ENCODE data around the gene KCNIP4.
"Not testable (repeated sequence)": the region's sequence is repeated elsewhere in the genome, so short reads cannot be mapped to it uniquely, and the experiment has no call there.

Gene KCNIP4

DNA sequence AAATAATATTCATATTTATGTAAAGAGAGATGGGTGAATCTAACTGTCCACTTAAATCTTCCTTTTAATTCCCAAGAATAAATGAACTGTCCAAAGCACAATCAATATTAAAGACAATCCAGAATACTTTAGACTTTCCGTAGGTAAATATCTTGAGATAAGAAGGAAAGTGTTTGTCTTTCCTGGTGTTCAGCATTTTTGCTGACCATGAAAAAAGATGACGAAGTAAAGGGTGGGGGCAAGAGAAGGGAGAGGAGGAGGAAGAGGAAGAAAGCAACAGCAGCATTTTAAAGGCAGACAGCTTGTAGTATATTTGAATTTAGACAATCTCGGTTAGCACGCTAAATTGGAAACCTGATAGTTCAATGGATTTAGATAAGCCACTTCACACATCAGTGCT, 498.2 kb downstream of the KCNIP4 start:
- DNase-seq = no peak

DNA sequence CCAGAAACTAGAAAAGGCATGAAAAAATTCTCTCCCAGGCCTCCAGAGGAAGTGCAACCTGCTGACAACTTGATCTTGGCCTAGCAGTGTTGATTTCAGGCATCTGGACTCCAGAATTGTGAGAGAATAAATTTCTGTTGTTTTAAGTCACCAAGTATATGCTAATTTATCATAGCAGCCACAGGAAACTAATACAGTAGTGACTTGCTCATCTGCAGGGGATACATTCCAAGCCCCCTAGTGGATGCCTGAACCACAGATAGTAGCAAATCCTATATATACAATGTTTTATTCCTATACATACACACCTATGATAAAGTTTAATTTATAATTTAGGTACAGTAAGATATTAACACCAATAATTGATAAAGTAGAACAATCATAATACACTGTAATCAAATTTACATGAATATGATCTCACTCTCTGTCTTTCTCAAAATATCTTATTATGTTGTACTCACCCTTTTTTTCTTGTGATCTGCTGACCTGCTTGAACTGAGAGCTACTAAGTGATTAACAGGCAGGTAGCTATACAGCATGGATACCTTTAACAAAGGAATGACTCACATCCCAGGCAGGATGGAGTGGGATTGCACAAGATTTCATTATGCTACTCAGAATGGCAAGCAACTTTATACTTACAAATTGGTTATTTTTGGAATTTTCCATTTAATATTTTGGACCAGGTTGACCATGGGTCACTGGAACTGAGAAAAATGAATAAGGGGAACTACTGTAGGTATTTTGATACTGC, 501.1 kb downstream of the KCNIP4 start:
- peak; percentile 42 for DNase-seq

DNA sequence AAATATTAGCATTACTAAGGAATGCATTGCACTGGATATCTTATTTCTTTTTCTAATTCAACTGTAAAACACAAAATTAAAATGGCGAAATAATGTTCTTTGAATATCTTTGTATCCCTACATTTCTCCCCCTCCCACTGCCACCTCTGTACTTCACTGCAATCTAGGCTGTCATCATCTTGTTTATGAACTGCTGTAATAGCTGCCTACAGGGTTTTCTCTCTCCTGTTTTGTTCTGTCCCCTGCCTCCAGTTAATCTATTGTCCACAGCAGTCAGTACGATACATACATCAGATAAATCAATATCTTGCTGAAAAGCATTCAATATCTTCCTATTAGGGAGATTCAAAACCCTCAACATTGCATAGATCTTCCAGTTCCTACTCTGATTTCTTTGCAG, 528.4 kb downstream of the KCNIP4 start:
- DNase-seq = no peak

DNA sequence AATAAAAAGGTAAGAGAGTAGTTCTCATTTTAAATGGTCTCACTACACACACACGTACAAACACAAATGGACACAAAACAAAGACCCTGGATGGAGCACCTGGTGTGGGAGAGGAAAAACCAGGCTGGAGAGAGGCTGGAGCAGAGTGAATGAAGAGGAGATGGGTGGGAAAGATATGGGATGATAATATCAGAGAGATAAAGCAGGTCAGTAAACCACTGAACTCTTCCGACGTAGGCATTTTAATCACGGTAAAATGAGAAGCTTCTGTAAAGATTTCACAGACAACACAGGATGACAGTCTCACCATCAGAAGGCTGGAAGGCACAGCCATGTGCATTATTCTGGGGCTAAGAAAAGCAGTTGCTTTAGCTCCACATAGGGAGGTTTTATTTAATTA, 532.8 kb downstream of the KCNIP4 start:
- no peak for DNase-seq

DNA sequence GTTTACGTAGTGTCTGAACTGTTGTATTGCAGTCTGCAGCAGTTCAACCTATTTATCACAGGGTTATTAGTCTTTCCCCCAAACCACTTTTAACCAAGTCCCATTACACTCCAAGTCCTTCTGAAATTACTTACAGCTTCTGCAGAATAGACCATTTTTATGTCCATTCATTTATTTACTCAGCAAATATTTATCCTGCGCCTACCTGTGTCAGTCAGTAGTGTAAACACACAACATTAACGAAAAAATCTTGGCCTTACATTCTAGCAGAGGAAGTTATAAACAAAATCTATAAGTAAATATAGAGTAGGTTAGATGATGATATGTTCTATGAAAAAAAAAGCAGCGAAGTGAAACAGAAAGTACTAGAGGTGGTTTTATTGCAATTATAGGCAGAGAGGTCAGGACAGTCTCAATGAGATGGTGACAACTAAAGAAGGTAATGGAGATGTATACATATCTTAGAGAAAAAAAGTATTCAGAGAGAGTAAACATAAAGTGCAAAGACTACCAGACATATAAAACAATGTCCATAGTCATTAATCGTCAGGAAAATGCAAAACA, 534.7 kb downstream of the KCNIP4 start:
- no peak for DNase-seq

DNA sequence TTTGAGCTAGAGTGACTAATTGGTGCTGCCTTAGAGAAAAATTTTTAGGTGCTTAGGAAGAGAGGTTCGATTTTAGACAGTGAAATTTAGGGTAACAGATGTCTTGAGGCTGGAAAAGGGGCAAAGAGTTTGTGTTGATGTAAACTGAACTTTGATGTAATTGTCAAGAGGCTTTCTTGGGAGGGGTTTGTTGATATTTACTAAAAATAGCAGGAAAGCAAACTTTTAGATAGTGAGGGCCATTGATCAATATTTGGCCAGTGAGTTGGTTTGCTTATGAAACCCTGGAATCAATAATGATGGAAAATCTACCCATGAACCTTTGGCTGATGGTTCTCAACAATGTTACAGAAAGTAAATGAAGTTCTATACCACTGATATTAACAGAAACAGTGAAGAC, 537.5 kb downstream of the KCNIP4 start:
- no peak for DNase-seq

DNA sequence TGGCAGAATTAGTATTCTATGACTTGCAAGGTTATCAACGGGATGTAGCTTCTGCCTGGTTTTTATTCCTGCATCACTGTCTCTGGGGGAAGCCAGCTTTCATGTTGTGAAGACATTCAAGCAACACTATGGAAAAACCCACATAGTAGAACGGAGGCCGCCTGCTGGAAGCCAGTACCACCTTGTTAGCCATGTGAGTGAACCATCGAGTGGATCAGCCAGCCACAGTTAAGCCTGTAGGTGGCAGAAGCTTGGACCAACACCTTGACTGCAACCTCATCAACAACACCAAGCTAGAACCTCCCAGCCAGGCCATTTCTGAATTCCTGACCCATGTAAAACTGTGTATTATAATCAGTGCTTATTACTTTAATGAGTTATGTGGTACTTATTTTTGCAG, 538.2 kb downstream of the KCNIP4 start:
- no peak for DNase-seq

DNA sequence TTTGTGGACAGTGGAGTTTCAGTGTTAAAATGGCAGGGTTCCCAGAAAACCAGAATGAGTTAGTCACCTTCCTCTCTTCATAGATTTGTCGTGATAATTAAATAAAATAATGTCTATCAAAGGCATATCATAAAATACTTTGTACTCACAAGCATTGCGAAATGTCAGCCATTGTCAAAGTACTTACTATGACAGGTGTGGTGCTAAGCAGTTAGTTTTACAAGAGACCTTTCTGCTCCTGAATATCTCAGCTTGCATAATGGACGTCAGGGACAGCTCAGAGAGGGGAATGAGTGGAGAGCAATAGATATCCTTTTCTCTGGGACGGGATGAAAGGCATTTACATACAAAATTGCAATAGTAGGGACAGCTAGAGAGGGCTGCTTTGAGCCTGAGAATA, 560.9 kb downstream of the KCNIP4 start:
- DNase-seq = no peak

DNA sequence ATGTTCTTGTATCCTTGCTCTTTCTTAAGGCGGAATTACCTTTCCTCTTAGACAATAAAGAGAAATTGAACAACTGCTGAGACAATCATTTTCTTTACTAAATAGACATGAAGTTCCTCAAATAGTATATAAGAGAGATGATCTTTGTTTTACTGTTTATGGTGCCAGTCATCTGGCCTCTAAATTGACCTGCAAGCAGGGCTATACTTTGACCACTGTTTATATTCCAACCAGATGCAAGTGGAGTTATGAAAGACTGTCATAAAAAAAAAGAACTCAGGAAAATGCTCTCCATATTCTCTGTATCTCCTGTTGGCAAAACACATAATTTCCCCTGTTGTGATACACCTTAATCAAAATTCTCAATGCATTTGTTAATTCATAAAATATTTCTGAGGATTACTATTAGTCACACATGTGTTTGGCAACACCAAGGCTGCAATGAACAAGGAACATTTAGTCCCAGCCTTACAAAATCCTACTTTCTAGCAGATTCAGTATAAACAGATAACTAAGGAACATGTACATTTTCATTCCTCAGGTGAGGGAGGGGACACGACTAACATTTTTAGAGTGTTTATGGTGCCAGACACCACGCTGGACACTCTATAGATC, 562.3 kb downstream of the KCNIP4 start:
- no peak for DNase-seq

DNA sequence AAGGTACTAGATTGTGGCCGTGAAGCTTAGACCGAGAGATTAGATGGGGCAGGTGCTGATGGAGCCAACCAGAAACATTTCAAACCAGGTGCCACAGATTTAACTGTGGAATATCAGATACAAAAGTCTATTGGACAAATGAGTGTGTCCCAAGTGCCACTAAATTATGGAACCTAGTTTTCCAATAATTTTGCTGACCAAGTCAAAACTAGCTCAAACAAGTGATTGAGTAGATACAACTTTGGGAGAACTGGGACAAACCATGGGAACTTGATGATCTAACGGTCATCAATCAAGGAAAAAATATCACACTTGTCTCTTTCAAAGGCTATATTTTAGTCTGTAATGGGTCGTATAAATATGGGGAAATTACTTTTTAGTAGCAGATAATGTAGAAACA, 562.9 kb downstream of the KCNIP4 start:
- no peak for DNase-seq

DNA sequence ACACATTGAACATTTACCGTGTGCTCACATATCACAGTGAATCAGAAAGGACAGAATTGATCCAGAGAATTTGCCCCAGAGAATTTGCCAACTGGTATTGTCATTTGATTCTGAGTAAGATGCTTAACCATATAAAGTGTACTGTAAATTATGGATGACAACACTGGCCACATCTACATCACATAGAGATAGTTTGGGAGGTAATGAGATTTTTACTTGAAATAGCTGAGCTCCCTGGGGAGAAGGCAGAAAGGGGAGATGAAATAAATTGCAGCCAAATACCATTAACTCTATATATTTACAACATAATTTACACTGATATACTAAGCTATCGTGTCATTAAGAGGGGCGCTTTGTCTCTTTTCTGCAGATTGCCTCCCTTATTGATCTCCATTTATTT, 564.0 kb downstream of the KCNIP4 start:
- DNase-seq = no peak

DNA sequence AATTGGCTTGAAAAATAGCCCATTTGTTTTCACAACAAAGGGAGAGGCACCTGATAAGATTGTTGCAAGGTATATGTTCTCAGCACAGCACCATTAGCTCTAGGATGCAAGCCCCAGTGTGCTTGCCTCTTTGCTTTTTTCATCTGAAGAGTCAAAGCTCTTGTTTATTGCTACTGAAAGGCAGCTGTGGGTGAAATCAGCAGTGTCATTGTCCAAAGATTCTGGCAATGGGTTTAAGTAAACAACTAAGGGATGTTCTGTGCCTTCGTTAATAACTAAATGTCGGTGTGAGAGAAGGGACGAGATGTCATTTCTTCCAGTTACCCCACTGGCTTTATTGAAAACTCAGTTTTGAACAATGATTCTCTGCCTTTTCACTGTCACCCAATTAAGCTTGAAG, 567.7 kb downstream of the KCNIP4 start:
- DNase-seq = no peak

DNA sequence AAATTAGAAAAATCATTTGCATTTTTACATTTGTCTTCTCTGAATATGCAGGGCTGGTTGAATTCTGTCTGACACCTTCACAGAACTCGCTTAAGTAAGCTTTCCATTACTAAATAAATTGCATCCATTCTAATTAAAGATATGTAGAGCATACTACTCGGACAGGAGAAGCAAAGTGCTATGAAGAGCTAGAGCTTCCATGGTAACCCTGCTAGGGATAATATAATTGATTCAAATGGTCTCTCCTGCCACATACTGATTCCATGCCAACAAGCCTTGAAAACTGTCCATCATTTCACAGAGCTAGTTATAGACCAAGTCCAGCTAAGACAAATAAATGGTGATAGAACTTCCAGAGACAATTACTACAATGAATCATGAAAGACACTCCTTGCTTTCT, 571.5 kb downstream of the KCNIP4 start:
- DNase-seq = no peak

DNA sequence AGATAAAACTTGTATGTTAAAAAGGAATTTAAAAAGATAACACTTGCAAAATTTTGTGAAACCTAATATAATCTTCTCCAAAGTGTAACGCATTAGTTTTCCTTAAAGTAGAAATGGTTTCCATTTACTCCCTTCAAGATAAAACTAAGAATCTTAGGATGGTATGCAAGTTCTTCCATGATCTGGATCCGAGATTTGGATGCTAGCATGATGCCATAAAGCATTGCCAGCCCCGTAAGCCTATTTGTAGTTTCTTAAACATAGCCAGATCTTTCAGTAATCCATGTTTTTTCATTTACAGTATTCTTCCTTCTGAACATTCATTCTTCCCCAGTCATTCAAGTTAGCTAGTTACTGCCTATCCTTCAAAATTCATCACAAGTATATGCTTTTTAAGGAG, 572.4 kb downstream of the KCNIP4 start:
- DNase-seq = no peak

DNA sequence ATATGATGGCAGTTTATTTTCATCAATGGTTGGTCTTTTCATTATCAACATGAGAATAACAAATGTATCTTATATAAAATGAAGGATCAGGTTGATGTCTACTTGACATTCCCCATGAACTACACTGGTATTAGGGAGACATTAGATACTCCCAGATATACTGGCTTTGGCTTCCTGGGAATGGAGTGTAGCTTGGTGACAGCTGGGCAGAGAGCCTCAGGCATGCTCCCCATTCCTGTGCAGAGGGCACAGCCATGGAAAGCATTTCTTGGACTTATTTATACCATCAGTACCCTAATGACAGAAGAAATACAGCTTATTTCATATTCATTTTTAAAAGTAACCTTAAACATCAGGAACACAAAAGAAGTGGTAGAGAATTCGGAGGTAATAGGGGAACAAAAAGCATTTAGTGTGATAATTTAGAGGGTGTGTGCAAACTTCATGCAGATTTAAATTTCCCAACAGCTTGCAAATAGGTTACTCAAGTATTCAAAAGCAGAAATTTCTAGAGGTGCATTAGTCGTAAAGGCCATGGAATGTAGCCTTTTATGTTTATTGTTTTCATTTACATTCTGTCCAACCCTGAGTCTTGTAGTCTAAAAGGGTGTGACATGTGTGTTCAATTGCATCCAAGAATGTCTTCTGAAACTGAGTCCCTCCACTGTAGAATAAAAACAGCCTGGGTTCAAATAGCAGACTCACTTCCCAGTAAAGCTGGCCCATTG, 573.8 kb downstream of the KCNIP4 start:
- DNase-seq = no peak

DNA sequence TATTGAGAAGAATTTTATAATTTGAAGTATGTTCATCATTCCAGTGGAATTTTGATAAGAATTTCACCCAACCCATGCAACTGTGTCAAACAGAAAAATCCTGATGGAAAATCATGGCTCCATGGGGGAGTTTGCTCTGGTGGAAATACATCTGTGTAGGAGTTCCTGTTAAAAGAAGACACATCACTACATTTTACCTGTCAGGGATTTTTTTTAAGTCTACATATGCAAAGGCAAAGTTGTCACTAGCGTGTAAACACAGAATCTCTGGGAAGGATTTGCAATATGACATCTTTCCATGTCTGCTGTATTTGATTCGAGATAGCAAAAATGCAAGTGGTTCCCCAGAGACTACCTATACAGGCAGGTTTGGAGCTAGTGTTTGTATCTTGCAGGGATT, 581.0 kb downstream of the KCNIP4 start:
- DNase-seq = no peak

DNA sequence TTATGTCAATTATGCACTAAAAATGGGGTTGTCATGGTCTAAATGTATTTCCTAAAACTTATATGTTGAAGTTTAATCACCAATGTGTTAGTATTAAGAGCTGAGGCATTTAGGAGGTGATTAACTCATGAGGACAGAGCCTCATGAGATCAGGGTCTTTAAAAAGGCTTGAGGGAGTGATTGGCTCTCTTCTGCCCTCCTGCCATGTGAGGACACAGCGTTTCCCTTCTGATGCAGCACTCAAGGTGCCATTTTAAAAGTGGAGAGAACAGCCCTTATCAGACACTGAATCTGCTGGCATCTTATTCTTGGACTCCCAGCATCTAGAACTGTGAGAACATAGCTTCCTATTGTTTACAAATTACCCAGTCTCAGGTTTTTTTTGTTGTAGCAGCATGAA, 581.7 kb downstream of the KCNIP4 start:
- no peak for DNase-seq

DNA sequence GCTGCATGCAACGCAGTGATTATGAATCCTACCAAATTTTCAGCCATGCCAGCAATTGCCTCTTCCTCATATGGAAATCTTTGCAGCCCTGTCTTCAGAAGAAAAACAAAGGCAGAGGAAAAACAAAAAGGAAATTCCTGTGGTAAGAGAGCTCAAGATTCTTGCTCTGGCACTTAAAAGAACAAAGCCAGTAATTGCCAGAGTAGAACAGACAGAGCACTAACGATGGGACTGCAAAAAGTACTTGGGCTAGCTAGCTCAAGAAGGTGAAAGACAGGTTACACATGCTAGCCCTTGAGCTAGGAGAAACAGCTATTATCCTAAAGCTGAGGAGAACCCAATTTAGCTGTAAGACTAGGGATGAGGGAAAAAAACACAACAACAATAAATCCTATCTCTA, 582.3 kb downstream of the KCNIP4 start:
- peak; percentile 49 for DNase-seq

DNA sequence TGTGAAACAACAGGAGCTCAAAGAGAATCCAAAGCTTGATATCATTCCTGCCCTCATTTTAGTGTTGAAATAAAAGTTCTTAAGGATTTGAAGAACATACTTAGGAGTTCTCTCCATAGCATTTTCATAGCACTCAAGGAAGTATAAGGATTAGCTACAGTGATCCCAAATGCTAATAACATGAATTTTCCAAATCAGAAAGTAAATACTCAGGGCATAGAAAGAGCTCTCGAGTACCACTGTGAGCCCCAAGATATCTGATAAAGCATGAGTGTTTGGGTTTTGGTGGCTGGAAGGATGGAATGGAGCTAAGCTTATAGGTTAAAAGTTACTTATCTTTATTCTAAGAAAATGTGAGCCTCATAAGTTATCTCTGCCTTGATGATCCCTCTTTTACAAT, 584.9 kb downstream of the KCNIP4 start:
- no peak for DNase-seq

DNA sequence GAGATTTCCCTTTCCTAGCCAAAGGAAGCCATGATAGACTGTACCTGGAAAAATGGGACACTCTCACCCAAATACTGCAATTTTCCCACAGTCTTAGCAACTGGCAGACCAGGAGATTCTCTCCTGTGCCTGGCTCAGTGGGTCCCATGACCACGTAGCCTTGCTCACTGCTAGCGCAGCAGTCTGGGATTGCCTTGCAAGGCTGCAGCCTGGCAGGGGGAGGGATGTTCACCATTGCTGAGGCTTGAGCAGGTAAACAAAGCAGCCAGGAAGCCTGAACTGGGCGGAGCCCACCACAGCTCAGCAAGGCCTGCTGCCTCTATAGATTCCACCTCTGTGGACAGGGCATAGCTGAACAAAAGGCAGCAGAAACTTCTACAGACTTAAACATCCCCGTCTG, 596.2 kb downstream of the KCNIP4 start:
- DNase-seq = not testable (repeated sequence)

DNA sequence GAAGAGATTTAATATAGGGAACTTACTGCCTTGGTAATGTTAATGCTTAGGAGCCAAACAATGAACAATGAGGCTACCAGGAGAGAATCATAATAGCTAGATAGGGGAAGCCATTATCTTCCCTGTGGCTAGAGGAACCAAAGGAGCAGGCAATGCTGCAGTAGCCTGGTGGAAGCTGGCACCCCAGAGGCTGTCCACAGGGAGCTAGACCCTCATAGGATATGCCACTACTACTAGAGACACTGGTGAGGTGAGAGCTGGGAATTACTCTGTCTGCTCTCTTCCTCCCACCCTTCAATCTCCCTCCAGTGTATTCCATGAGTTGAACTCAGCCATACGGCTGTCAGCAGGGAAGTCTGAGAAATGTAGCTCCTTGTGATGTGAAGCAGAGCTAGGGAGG, 601.4 kb downstream of the KCNIP4 start:
- no peak for DNase-seq

DNA sequence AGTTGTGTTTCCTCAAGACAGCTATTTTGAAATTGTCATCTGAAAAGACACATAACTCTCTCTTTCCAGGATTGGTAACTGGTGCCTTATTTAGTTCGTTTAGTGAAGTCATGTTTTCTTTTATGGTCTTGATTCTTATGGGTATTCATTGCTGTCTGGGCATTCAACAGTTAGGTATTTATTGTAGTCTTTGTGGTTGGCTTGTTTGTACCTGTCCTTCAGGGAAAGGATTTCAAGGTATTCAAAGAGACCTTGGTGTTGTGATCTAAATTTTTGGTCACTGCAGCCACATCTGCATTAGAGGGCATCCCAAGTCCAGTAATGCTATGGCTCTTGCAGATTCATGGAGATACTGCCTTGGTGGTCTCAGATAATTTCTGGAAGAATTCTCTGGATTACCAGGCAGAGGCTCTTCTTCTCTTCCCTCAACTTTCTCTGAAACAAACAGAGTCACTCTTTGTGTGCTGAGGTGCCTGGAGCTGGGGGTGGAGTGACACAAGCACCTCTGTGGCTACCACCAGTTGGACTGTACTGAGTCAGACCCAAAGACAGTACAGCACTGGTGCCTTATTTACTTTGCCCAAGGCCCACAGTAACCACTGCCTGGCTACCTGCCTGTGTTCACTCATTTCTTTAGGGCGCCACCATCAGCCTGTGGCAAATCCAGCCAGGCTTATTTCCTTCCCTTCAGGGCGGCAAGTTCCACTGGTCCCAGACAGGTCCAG, 620.4 kb downstream of the KCNIP4 start:
- no peak for DNase-seq

DNA sequence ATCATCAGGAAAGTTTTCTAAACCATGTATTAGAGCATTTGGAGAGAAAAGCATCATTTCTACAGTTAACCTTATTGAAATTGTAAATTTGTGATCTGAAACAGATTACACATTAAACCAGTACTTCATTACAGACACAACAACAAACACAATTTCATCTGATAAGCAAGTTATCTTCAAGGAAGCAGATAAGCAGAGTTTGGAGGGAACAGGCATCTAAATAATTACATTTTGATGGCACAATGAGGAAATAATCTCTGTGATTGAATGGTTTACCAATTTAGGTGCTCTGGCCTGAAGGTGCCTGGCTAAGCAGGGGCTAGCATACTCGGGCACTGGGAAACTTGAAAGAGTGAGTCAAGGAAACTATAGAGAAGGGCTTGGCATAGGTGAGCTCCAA, 628.5 kb downstream of the KCNIP4 start:
- no peak for DNase-seq

All from kidney glomerular epithelial cell (primary cell).